Measurements from ENCODE around the gene FOXN3.

The FOXN3 gene

DNA sequence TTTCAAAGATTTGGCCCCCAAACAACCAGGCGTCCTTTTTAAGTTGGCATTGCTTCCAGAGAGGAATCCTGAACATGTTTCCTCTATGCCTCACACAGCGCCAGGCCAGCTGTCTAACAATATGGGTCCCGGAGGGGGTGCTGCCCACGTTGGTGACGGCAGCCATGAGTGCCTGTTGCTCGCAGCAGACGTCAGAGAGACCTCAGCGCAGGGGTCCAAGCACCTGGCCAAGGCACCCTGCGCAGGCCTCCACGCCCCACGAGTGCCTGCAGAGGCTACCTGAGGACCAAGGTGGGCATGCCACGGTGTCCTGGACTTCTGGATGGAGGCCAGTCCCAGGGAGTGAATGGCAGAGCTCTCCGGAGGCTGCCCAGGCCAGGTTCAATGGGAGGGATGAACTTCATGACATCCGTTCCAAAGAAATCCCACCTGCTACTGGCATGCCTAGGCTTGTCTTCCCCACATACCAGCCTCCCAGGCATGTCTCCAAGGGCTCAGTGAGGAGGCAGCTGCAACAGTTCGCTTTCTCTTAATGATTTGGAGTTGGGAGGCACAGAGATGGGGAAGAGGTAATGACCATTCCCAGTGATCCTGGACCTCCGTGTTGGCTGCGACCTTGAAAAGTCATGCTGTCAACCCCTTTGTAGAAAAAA, 11.6 kb upstream of the FOXN3 start:
- TF ChIP-seq, protein P1, sequence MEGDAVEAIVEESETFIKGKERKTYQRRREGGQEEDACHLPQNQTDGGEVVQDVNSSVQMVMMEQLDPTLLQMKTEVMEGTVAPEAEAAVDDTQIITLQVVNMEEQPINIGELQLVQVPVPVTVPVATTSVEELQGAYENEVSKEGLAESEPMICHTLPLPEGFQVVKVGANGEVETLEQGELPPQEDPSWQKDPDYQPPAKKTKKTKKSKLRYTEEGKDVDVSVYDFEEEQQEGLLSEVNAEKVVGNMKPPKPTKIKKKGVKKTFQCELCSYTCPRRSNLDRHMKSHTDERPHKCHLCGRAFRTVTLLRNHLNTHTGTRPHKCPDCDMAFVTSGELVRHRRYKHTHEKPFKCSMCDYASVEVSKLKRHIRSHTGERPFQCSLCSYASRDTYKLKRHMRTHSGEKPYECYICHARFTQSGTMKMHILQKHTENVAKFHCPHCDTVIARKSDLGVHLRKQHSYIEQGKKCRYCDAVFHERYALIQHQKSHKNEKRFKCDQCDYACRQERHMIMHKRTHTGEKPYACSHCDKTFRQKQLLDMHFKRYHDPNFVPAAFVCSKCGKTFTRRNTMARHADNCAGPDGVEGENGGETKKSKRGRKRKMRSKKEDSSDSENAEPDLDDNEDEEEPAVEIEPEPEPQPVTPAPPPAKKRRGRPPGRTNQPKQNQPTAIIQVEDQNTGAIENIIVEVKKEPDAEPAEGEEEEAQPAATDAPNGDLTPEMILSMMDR (IDR thresholded peaks at IDR 0.05; ENCODE audit: control extremely low read depth, extremely low read depth, low read depth, missing control alignments) = no peak
- ChIA-PET POLR2A (no interaction called here), CTCF (interaction anchor here (1.9 kb wide), 1 partner anchor 9 kb away, joined by 4 read pairs; no protein-coding TSS in a partner anchor)
- no peak for DNase-seq (ENCODE audit: extremely low spot score)

DNA sequence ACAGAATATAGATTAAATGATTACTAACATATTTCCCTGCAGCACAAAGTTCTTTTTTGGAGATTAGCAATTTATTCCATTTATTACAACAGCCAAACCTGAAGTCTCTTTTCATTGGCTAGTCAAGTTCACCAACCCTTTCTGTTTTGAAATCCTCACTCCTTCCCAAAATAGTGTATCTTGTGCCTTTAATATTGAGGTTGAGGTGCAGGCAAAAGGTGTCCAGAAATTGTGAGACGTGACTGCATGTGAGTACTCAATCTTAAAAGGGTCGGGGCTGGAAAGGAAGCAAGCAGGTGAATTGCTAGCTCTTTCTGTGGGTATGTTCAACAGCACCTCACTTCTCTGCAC, 11.1 kb upstream of the FOXN3 start:
- no peak for DNase-seq (ENCODE audit: extremely low spot score)
- POLR2A ChIA-PET = no interaction called here

DNA sequence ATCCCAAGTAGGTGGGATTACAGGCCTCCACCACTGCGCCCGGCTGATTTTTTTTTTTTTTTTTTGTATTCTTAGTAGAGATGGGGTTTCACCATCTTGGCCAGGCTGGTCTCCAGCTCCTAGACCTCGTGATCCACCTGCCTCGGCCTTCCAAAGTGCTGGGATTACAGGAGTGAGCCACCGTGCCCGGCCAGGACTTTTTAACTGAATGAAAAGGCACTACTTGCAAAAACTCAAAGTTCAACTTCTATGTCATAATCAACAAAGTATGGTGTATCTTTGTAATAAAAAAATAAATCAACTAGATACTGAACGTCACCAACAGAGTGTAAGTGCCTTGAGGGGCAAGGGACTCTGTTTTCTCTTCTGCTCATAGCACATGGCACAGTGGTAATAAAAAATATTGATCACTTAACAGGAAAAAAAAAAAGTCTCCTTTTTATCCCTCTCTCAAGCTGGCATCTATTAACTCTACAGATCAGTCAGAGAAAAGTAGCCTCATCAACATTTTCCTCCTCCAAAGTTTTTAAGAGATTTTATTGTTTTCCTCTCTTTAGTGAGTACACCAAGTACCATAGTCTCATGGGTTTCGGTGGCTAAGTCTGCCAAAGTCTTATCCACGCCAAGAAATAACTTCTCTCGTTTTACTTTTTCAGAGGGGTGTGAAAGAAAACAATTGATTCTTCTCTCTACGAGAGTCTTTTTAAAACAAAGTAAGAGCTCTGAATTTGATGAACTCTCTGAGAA, 10.6 kb upstream of the FOXN3 start:
- no peak for DNase-seq (ENCODE audit: extremely low spot score)
- ChIA-PET POLR2A (no interaction called here), CTCF (no interaction called here)
- TF ChIP-seq, protein P1 (IDR thresholded peaks at IDR 0.05; ENCODE audit: control extremely low read depth, extremely low read depth, low read depth, missing control alignments) = no peak

More for the DNA sequence above, 11.1 kb upstream of the FOXN3 start:
- CTCF ChIA-PET = no interaction called here
- TF ChIP-seq, protein P1 (IDR thresholded peaks at IDR 0.05; ENCODE audit: control extremely low read depth, extremely low read depth, low read depth, missing control alignments) = no peak

DNA sequence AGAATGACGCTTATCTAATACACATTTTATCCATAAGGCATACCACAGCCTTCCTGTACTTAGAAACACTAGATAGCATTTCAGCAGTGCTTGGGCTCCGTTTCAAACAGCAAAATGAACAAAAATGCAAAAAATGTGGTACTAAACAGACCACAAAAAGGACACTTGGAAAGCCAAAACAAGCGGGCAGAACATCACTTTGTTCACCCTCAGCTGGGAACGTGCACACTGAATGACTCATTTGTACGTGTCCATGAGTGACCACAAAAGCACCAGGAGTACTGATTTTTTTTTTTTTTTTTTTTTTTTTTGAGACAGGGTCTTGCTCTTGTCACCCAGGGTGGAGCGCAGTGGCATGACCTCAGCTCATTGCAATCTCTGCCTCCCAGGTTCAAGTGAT, 8.9 kb upstream of the FOXN3 start:
- TF ChIP-seq, protein P1 (IDR thresholded peaks at IDR 0.05; ENCODE audit: control extremely low read depth, extremely low read depth, low read depth, missing control alignments) = no peak
- POLR2A ChIA-PET = no interaction called here
- no peak for DNase-seq (ENCODE audit: extremely low spot score)
- CTCF ChIA-PET = interaction anchor here (0.9 to 2.0 kb wide), 5 partner anchors 8 to 189 kb away, joined by 3 to 5 read pairs (median 3); no protein-coding TSS in a partner anchor

DNA sequence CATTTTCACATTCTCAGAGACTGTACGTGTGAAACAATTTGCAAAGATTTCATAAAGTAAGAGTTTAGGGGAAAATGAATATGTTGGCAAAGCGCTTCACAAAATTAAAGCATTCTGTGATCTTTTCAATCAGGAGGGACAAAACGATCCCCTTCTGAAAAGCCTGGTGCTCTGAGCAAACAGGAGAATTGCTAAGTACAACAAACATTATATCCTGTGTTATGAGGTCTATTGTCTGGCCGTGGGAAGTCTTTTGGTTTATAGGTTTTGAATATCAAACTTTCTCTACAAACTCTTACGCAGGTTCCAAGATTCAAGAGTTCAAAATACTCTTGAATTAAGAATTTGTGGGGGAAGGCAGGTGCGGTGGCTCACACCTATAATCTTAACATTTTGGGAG, 7.2 kb upstream of the FOXN3 start:
- no peak for DNase-seq (ENCODE audit: extremely low spot score)
- TF ChIP-seq, protein P1 (IDR thresholded peaks at IDR 0.05; ENCODE audit: control extremely low read depth, extremely low read depth, low read depth, missing control alignments) = no peak
- ChIA-PET CTCF (interaction anchor here (2.0 kb wide), 1 partner anchor 9 kb away, joined by 5 read pairs; no protein-coding TSS in a partner anchor), POLR2A (no interaction called here)

DNA sequence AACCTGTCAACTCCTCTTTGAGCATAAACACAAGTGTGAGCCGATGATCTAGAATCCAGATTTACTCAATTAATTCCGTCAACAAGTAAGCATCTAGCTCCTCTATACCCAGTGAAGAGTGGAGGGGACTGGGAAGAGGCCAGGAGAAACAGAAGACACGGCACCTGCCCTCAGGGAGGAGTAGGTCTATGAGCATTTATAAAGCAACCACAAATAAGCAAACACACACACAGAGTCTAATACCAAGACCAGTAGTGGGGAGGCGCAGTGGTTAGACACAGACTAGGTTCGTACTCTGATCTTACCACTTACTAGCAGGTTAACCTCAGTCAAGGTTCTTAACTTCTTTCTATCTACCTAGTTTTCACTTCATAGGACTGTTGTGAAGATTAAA, 5.9 kb upstream of the FOXN3 start:
- TF ChIP-seq, protein P1 (IDR thresholded peaks at IDR 0.05; ENCODE audit: control extremely low read depth, extremely low read depth, low read depth, missing control alignments) = no peak
- DNase-seq (ENCODE audit: extremely low spot score) = no peak
- CTCF ChIA-PET = interaction anchor here (1.7 kb wide), 1 partner anchor 88 kb away, joined by 3 read pairs; no protein-coding TSS in a partner anchor
- POLR2A ChIA-PET = no interaction called here
